Immature natural killer cell (primary cell): ENCODE data around the gene MTARC2. TPM values are rescaled to one million over a fixed set of nuclear protein-coding genes. Genes with fewer than 3 reads are reported as not detected.

Experiments
- DNase-seq, 3 donors: peaks; one replicate each; pipeline ENCODE4 v3.0.0; 2022; ENCODE audit warnings: mixed read lengths in 1 of 3
- H3K27ac Mint-ChIP-seq, 6 donors: one replicate each; pipeline ENCODE4 v1.8.0; 2020; ENCODE audit warnings: mixed read lengths in 6 of 6, mild to moderate bottlenecking in 5 of 6, inconsistent platforms in 4 of 6, moderate library complexity in 3 of 6
- H3K27me3 Mint-ChIP-seq, 3 donors: one replicate each; pipeline ENCODE4 v1.8.0; 2020 to 2021; ENCODE audit warnings: low read depth in 3 of 3, mild to moderate bottlenecking in 3 of 3, mixed read lengths in 3 of 3, moderate library complexity in 3 of 3, inconsistent platforms in 1 of 3
- H3K36me3 Mint-ChIP-seq, 3 donors: one replicate each; pipeline ENCODE4 v1.8.0; 2020; ENCODE audit warnings: mixed read lengths in 3 of 3, inconsistent platforms in 2 of 3, mild to moderate bottlenecking in 2 of 3
- H3K4me1 Mint-ChIP-seq, 2 donors: one replicate each; pipeline ENCODE4 v1.8.0; 2020; ENCODE audit warnings: inconsistent platforms in 2 of 2, mild to moderate bottlenecking in 2 of 2, mixed read lengths in 2 of 2, moderate library complexity in 1 of 2
- H3K4me3 Mint-ChIP-seq, 5 donors: one replicate each; pipeline ENCODE4 v1.8.0; 2020; ENCODE audit warnings: mild to moderate bottlenecking in 5 of 5, mixed read lengths in 5 of 5, inconsistent platforms in 3 of 5, moderate library complexity in 3 of 5
- H3K9me3 Mint-ChIP-seq, 6 donors: one replicate each; pipeline ENCODE4 v1.8.0; 2020; ENCODE audit warnings: mild to moderate bottlenecking in 6 of 6, mixed read lengths in 6 of 6, inconsistent platforms in 4 of 6, moderate library complexity in 3 of 6
- polyA plus RNA-seq, 3 donors: library from polyadenylated mRNA; unstranded; fragments of 300-500 nt; fragmentation: Illumina TruSeq; gene quantifications; one replicate each; pipeline ENCODE4 v1.2.3, GENCODE V29; 2021

Gene MTARC2
- polyA plus RNA-seq, 3 donors from 2014 or later, result 0.28 to 2.3 (median 1.5) TPM

DNA sequence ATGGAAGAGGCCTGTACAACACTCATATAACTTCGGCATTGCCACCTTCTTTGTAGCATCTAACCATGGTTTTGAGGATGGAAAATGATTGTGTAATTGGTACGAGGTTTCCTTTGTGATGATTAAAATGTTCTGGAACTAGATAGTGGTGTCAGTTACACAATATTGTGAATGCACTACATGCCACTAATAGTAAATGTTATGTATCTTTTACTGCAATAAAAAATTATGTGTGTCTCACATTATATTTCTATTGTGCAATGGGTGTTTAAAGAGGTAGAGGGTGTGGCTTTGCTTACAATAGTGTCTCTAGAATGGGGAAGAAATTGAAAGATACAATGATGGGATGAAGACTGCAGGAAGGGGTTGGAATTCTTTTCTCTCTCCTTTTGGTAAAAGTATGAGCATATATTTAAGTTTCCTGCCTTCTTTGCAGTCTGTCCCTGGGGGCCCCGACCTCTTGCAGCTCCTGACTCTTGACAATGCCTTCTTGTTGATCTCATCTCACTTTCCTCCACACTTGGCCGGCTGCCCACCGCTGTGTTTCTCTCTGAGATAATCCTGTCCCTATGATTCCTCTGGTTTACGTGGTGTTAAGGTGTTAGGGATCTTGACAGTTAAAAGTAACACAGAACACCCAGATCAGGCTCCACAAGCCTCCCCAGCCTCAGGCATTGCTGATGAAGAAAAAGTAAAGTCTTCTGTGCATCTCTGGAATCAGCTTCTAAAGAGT lies 77.9 kb downstream of the MTARC2 start:
- no peak for DNase-seq
- Mint-ChIP-seq H3K4me1 (no peaks in the 10 kb centered on the region), H3K9me3 (peaks cover 0 to 2% (median 0%) of the 10 kb centered on the region in 6 donors), H3K27ac (no peak overlapping the region), H3K4me3 (no peak overlapping the region), H3K27me3 (peaks cover 1 to 7% (median 3%) of the 10 kb centered on the region in 3 donors), H3K36me3 (no peaks in the 10 kb centered on the region)

DNA sequence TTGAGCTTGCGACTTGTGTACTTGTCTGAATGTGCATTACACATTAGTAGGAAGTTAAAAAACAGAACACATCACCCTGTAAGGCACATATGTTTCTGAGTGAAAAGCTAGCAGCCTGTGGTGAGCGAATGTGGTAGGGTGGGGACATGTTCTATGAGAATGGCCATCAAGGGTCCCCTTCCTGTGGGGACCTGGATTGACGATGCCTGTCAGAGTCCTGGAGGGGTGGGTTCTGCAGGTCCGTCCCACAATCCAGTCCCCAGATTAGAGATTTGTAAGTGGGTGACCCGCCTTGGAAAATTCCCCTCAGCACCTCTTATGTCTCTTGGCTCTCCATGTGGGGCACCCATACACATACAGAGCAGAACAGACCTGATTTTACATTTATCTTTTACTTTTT lies 78.6 kb downstream of the MTARC2 start:
- no peak for DNase-seq
- Mint-ChIP-seq H3K4me1 (no peaks in the 10 kb centered on the region), H3K27ac (no peak overlapping the region), H3K36me3 (no peaks in the 10 kb centered on the region), H3K9me3 (peaks cover 0 to 2% (median 0%) of the 10 kb centered on the region in 6 donors), H3K27me3 (peaks cover 5 to 6% (median 5%) of the 10 kb centered on the region in 3 donors), H3K4me3 (no peak overlapping the region)

DNA sequence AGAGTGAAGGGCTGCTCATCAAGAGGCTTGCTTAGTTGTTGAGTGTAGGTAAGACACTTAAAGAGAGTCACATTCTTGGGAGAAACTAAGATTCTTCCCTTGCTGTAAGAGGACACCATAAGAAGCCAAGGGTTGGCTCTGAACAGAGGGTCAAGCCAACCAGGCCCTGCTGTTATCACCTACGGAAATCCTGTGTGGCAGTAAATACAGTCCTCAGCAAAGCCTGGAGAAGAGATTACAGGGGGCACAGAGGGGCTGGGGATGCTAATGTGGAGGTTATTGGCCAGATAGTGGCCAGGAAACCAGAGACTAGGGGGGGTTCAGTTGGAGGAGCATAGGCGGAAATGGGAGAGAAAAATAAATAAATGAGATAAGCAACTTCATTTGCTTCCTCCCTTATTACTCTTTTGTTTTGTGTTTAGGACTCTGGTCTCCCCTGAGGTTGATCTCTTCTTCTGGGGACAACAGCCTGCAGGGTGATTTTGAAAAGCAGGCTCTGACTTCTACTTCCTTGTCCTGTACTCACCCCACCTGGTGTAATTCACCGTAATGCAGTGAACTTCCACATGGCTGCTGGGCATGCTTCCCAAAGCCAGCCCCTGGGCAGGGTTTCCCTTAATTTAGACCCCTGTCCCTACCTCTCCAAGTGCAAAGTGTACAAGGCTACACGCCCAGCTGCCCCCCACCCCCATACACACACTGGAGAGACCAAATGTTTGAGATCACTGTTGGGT lies 79.5 kb downstream of the MTARC2 start:
- no peak overlapping the region for H3K4me3 Mint-ChIP-seq
- no peaks in the 10 kb centered on the region for H3K4me1 Mint-ChIP-seq
- peaks cover 3 to 5% (median 4%) of the 10 kb centered on the region in 3 donors for H3K27me3 Mint-ChIP-seq
- no peak overlapping the region for H3K27ac Mint-ChIP-seq
- H3K9me3 Mint-ChIP-seq, result peaks cover 0 to 2% (median 0%) of the 10 kb centered on the region in 6 donors
- no peak for DNase-seq
- H3K36me3 Mint-ChIP-seq, result no peaks in the 10 kb centered on the region

DNA sequence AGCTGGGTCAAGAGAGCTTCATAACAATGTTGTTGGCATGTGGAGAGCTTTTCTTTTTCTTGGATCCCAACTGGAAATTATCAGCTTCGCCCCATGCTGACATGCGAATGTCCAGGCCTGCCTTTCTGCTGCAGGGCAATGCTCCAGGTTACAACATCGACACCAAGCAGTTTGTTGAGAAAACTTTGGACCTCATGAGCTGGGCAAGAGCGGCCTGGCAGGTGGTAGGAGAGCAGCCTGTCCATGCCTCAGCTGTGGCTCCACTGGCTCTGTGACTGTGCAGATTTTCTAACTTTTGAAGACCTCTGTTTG lies 80.0 kb downstream of the MTARC2 start:
- Mint-ChIP-seq H3K9me3 (peaks cover 0 to 2% (median 0%) of the 10 kb centered on the region in 6 donors), H3K4me1 (no peaks in the 10 kb centered on the region), H3K4me3 (no peak overlapping the region), H3K27ac (no peak overlapping the region), H3K36me3 (no peaks in the 10 kb centered on the region), H3K27me3 (peaks cover 3 to 5% (median 4%) of the 10 kb centered on the region in 3 donors)
- no peak for DNase-seq

DNA sequence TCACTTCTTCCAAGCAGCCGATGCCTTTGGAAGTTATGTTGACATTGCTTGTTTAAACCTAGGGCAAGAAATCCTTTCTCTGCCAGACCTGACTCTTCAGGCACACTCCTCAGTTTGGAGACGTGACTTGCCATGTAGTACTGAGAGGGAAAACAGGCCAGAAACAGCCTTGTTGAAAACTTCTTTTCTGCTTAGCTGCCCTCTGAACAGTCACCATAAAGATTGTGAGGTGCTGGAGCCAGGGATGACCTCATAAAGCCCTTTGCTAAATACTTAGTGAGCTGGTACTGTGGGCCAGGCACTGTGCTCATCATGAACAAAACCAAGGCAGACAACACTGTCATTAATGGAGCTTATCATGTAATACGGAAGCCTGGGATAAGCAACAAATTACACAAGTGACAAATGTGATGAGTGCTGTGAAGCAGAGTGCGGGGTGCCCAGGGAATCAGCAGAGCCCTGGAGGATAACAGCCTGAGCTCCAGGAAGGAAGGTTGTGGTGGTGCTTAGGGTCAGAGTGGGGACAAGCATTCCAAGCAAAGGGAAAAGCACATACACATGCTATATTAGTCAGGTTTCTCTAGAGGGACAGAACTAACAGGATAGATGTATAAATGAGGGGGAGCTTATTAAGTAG lies 80.9 kb downstream of the MTARC2 start:
- no peaks in the 10 kb centered on the region for H3K36me3 Mint-ChIP-seq

DNA sequence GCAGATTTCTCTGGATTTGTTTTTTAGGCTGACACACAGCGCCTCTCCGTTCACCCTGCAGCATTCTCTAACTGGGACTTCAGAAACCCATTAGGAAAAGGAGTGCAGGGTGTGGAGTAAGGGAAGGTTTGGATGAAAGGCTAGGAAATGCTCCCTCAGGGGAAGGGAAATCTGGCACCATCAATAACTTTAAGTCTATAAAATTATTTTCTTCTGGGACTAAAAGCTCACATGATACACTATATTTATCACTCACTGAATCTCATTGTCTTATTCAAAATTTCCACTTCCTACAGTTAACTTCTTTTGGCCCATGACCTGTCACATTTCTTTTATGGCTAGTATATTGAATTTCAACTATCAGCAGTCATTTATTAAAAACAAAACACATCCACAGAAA lies 85.3 kb downstream of the MTARC2 start:
- Mint-ChIP-seq H3K27ac (no peak overlapping the region), H3K9me3 (peaks cover 0 to 2% (median 0%) of the 10 kb centered on the region in 6 donors), H3K4me1 (no peaks in the 10 kb centered on the region), H3K36me3 (no peaks in the 10 kb centered on the region), H3K4me3 (no peak overlapping the region), H3K27me3 (peaks cover 2 to 6% (median 6%) of the 10 kb centered on the region in 3 donors)
- no peak for DNase-seq

More for the DNA sequence above, 80.9 kb downstream of the MTARC2 start:
- Mint-ChIP-seq H3K4me1 (no peaks in the 10 kb centered on the region), H3K9me3 (peaks cover 0 to 2% (median 0%) of the 10 kb centered on the region in 6 donors), H3K27ac (no peak overlapping the region), H3K27me3 (peaks cover 0 to 6% (median 4%) of the 10 kb centered on the region in 3 donors), H3K4me3 (no peak overlapping the region)
- DNase-seq, result no peak

Other genes with a start within 250 kb of the MTARC2 start
- gene MARK1, start 220.2 kb upstream of the MTARC2 start, polyA plus RNA-seq, result not detected
- 1 to 10 TPM in 1 of 3 donors, under 1 TPM in 1, not detected in 1; 0.12 to 1.5 TPM for gene C1orf115, start 58.0 kb upstream of the MTARC2 start, polyA plus RNA-seq
- gene MTARC1, start 38.6 kb downstream of the MTARC2 start, polyA plus RNA-seq, result under 1 TPM in 1 of 3 donors, not detected in 2; 0.37 TPM
- gene HLX, start 131.1 kb downstream of the MTARC2 start, polyA plus RNA-seq, result under 1 TPM in 1 of 3 donors, not detected in 2; 0.09 TPM